Umbilical cord (tissue), 2 donors: ENCODE results near the gene MLANA. TPM values are rescaled to one million over a fixed set of nuclear protein-coding genes. Genes with fewer than 3 reads are reported as not detected.

Experiments used
- DNase-seq: peaks from one replicate; pipeline ENCODE4 v3.0.0-alpha.2; 2015; ENCODE audit warnings: low spot score
- total RNA-seq: library from RNA; depleted of rRNA; stranded (reverse); fragments of >200 nt; gene quantifications from one replicate; pipeline ENCODE4 v1.2.3, GENCODE V29; 2014; ENCODE audit warnings: low replicate concordance; ENCODE audit not compliant: insufficient read depth

The MLANA gene, protein sequence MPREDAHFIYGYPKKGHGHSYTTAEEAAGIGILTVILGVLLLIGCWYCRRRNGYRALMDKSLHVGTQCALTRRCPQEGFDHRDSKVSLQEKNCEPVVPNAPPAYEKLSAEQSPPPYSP
- total RNA-seq, result 1.2 TPM

DNA sequence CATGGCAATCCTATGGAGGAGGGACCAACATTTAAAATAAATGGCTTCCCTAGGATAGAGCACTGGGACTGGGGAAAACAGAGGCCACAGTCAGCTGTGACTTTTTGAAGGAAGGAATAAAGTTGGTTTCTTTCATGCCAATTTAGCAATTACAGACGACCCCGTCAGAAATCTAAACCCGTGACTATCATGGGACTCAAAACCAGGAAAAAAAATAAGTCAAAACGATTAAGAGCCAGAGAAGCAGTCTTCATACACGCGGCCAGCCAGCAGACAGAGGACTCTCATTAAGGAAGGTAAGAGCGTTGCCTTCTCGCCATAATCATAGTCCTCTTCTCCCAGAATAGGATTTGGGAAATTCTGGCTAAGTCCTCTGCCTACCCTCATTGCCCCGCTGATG lies at the start of gene MLANA:
TSS of gene MLANA (plus strand) at position 249 of the 400 bp plus-strand sequence. CDS start 1,586 bp downstream, outside the sequence.
- DNase-seq, result no peak

DNA sequence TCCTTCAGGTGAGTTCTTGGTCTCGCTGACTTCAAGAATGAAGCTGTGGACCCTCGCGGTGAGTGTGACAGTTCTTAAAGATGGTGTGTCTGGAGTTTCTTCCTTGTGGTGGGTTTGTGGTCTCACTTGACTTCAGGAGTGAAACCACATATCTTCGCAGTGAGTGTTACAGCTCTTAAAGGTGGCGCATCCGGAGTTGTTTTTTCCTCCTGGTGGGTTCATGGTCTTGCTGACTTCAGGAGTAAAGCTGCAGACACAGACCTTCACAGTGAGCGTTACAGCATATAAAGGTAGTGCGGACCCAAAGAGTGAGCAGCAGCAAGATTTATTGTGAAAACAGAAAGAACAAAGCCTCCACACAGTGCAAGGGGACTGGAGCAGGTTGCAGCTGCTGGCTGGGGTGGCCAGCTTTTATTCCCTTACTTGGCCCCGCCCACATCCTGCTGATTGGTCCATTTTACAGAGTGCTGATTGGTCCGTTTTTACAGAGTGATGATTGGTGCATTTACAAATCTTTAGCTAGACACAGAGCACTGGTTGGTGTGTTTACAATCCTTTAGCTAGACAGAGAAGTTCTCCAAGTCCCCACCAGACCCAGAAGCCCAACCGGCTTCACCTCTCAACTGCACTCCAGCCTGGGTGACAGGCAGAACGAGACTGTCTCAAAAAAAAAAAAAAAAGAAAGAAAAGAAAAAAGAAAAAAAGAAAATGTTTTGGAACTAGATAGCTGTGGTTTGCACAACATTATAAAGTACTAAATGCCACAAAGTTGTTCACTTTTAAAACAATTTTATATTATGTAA lies 48.7 kb upstream of the MLANA start:
- no peak for DNase-seq

DNA sequence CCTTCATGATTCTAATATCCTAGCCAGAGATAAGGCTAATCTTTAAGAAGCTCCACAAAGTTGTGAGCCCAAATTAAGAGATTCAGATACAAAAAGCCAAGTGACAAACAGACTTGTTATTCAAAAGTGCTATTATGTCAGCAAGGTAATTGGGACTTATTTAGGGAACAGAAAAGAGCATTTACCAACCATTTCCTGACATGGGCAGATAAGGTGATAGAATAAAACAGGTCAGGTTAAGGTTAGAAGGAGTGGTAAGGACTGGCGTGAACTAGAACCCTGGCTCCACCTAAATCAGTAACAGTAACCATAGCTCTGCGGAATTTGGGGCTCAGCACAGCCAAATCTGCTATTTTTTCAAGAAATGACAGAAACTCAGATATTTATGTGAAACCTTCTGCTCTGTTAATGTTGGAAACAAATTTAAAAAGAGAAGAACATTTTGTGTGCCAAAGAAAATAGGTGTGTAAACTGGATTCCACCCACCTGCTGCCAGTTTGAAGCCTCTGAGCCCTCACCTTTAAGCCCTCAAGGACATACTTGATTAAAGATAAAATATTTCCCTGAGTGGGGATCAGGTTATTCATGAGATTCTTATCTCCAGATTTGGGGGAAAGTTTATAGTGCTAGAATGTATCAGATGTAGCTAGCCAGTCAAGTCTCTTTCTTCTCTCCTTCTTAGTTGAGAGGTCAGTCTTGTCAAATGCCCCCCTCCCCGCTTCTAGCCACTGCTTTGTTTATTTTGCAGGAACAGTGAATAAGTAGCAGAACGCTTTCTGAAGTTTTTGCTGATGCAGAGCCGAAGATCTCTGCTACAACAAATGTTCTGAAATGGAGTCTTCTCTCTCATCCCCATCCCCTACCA lies 47.5 kb upstream of the MLANA start:
- DNase-seq, result peak; percentile 18

DNA sequence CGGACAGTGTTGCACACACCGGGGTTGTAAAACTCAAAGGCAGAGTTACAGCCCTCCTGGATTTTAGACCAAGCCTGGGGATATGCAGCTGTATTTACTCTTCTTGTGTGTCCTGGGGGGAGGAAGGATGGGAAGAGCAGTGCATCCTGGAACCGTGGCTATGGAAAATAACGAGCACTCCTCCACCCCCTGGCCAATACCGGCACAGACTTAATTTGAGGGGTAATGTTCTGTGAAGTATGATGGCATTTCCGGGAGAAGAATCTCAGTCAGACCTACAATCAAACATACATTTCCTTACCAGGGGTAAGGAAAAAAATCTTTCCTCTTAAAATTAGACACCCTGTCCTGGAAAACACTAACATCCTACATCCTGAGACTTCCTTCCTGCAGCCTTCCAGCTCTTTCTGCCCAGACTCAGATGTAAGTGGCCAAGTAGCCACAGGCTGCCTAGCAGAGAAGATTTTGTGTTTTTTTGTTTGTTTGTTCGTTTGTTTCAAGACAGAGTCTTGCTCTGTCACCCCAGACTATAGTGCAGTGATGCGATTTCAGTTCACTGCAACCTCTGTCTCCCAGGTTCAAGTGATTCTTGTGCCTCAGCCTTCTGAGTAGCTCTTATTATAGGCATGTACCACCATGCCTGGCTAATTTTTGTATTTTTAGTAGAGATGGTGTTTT lies 46.8 kb upstream of the MLANA start:
- peak; percentile 54 for DNase-seq

DNA sequence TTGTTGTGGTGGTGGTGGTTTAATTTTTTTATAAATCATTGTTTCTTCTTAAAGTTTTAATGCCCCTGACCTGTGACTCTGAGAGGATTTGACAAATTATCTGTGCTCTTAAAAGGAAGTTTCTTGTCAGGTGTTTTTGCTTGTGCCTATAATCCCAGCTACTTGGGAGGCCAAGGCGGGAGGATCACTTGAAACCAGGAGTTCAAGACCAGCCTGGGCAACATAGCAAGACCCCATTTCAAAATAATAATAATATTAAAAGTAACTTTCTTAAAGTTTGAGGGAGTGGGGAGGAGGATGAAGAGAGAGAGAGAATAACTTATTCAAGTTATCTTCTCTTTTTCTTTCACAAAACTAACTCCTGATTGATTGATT lies 45.5 kb upstream of the MLANA start:
- DNase-seq, result no peak

DNA sequence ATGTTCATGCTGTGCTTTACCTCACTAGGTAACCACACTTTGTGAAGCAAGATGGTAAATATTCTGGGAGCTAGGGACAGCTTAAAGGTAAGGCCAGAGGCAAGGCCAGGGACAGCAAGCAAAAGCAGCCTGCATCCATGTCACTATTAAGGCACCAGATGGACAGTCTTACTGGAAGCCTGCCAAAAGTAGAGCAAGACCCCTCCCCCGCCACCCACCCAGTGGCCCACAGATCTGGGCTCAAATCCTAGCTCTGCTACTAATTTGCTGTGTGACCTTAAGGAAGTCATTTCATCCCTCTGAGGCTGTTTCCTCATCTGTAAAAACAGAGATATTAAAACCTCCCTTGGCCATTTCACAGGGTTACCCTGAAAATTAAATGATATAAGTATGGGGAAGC lies 44.6 kb upstream of the MLANA start:
- DNase-seq, result no peak

DNA sequence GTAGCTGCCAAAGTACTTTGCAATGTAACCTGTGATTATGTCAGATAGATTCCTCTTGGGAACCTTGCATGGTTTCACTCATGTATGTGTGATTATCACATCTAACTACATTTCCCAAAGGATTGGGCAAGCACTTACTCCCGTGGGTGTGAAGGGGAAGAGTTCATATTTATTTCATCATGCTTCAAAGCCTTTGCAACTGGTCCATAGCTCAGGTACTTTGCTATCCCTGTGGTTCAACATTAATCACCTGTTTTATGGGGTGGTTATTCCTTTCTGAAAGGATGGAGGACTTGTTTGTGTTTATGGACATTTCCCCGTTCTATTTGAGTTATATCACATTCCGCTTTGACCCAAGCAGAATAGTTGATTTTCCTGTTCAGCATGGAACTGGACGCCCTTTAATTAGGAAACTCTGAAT lies 44.2 kb upstream of the MLANA start:
- no peak for DNase-seq

DNA sequence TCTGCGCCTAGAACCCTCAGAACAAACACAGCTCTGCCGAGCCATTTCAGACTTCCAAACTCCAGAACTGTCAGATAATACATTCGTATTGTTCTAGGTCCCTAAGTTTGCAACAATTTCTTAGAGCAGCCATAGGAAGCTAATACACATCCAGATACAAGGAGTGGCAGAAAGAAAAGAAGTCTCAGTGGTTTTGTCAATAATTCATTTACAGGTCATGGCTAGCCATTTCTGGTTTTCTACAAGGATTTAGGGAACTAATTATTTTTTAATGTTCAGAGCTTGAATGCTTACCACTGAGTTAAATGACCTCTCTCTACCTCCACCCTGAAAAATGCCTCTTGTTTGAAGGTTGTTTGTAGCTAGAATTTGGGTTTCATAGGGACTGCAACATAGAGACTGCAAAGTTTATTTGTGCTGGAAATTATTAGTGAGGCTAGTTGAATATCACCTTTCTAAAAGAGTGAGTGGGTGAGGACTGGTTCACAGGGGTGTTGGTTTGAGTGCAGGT lies 42.3 kb upstream of the MLANA start:
- no peak for DNase-seq

DNA sequence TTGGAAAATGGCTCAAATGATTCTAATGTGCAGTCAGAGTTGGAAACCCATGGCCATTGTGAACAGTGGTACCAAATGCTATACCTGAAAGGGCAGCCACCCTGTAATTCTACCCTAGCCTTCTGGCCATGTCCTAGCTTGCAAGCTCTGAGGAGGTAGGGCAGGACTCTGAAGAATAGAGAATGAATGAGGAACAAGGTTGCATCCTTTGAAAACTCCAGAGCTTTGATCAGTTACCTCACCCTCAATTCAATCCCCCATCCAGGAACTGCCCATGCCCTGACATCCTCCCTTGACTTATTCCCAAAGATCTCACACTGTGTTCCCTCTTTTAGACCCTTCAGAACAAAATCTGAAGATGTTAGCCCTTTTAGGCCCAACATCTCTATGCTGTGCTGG lies 40.0 kb upstream of the MLANA start:
- no peak for DNase-seq

DNA sequence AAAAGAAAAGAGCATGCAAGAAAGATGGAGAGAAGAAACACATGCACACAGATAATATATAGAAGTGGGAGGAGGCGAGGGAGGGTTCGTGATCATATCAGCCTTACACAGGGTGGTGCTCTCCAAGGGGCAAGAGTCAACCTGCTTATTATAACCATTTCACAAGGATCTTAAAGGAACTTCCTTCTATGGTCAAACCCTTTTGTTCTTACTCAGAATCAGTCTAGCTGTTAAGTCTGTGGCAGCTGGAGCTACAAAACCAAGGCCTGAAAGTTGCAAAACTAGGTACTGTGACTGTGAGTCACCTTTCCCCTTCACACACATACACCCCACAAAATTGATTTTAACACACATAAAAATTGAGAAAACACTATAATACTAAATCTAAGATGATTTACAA lies 39.2 kb upstream of the MLANA start:
- peak; percentile 32 for DNase-seq

DNA sequence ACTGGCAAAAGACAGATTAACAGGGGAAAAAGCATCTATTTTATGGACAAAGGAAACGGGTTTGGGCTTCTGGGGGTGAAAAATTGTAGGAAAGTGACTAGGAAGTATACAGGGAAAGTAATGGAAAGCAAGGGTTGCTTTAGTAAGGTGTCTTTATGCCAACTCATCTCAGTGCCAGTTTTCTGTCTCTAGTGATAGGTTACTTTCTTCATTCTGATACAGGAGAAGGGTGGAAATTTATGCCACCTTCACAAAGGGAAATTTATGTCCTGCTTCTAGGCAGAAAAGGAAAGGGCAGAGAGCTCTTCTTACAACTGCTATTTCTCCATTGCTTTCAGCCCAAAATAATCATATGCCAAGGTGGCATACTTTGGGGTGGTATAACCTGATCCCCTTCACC lies 37.7 kb upstream of the MLANA start:
- DNase-seq, result no peak

DNA sequence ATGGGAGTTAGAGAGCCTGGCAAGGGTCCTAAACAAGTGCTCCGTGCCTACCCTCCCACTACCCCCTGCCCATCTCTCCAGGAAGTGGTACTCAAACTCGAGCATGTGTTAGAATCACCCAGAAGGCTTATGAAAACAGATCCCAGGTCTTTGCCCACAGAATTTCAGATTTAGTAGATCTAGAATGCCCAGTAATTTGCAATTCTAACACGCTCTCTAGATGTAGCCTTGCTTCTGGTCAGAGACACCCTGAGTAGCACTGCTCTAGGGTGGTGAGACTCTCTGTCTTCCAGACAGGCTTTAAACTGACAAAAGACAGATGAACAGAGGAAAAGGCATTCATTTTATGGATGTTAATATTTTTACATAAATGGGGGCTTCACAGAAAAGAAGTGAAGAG lies 37.1 kb upstream of the MLANA start:
- no peak for DNase-seq

DNA sequence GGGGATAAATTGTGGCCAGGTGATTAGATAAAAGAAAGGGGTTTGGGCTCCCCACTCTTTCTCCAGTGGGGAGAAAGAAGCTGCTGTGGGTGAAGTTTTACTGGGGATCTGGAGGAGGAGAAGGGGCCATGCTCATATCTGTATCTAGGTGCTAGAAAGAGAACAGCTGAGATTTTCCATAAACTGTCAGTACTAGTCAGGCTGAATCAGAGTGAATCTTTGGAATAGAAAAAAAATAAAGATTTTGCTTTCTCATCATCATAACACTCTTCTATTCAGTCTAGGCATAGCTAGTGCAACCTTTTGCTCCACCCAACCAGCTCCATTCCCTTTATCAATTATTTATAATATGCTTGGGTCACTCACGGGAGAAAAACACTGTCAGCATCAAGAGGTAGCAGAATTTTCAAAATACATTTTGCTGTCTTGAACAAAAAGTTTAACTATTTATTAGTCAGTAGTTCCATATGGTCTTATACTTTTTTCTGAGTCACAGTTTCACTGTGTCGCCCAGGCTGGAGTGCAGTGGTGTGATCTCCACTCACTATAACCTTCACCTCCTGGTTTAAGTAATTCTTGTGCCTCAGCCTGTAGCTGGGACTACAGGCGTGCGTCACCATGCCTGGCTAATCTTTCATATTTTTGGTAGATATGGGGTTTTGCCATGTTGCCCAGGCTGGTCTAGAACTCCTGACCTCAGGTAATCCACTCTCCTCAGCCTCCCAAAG lies 36.5 kb upstream of the MLANA start:
- DNase-seq, result no peak

DNA sequence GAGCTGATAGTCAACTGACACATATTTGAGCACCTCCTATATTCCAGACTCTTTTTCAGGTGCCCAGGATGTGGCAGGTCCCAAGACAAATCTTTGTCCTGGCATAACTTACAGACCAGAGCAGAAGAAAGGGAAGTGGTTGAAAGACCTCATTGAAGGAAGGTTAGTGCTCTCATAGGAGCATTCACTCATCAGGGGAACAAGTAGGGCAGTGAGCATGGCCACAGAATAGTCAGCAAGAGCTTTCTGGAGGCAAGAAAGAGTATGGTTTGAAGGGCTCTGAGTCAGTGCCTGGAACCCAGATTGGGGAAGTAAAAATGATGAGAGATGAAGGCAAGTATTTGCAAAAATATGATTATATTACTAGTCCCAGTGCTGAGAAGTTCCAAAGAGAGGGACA lies 32.8 kb upstream of the MLANA start:
- DNase-seq, result no peak

DNA sequence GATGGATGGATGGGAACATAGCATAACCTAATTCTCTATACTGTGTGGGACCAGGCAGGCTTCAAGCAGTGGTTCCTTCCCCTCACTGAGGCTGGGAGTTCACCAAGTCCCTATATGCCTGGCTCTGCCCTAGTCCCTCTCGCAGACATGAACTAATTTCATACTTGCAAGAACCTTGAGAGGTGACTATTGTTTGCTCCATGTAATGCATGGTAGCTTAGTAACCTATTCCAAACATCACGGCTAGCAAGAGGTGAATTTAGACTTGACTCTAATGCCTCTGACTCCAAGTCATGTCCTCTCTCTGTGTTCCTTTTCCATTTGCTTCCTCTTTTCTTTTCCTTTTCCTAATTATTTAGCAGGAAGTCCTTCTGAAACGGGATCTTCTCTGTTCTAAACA lies 31.9 kb upstream of the MLANA start:
- DNase-seq, result no peak

DNA sequence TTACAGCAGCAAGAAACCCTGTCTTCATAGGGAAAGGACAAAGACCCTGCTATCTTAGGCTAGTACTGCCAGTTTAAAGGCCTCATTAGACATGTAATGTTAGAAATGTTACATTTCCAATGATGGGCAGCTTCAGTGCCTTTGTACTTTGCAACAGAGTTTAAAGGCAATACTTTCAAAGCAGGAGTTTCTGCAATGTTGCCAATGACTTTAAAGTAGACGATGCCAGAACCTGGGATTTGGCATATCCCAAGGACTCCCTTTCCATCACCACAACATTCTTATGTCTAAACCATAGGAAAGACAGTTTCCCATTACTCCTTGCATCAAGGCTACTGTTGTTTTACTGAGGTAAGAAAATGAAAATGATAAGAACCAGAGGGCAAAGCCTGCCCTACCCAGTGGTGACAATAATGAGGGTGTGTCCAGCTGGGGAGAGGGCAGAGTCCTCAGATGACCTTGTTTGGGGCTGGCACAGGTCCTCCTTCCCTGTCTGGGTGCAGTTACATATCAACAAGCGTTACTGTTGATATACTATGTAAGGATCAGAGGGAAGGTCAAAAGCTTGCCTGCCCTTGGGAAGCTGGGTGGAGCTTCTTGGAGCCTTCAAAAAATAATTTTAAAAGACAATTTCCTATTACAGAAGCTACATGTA lies 27.5 kb upstream of the MLANA start:
- DNase-seq, result no peak

DNA sequence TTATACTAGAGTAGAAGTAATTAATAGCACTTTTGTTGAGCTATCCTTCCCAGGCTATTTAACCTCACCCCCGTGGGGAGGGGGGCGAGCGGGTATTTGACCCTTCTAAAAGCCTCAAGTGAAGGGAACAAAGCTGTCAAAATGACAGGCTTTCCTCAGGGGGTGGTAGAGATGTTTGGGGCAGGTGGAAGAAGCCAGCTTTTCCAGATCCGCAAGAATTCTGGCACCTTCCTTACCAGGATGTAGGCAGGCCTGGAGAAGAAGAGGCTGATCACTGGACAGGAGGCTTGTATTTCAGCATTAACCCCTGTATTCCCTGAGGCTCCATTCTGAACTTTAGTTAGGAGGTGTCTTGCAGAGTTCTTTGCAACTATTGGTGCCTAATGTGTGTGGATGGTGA lies 26.2 kb upstream of the MLANA start:
- no peak for DNase-seq

DNA sequence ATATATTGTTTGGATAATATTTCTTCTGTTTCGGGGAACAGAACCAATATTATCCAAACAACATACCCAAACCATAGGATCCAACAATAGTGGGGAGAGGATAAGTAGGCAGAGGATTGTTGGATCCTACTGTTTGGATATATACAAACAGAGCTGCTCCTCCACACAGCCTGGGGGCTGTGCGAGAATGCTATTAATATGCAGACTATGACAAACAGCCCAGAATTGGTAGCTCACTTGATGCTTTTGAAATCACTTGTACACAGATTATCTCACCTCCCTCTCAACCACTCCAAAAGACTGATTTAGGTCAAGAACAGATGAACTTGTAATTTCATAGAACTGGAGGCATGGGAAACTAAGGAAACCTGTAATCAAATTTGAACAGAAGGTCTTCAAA lies 24.4 kb upstream of the MLANA start:
- no peak for DNase-seq

DNA sequence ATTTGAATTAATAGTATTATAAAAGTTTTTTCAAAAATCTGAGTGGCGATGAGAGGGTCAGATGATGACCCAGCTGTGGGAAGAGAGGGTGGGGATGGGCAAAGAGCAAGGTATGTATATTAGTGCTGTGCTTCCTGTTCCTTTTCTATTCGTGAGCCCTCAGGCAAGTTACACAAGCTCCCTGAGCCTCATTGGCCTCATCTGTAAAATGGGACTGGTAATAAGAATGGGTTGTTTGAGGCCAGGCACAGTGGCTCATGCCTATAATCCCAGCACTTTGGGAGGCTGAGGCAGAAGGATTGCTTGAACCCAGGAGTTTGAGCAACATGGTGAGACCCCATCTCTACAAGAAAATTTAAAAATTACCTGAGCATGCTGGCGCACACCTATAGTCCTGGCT lies 24.0 kb upstream of the MLANA start:
- no peak for DNase-seq

DNA sequence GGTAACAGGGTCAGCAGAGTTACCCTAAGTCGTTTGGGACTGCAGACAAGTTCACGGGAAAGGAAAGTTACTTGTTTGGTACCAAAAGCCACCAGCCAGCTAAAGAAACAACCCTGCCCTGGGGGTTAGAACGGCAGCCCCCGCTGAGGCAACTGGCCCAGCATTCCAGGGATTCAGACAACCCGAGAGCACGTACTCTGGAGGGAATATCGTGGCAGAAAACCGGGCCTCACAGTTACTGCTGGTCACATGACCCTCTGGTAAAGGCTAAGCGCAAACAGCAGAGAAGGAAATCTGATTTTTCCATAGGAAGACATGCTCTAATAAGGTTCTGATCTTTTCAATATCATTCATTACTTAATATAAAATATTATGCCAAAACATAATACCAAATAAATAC lies 22.5 kb upstream of the MLANA start:
- no peak for DNase-seq
